ENCODE measurements around the gene MOB1B. TPM values are rescaled to one million over a fixed set of nuclear protein-coding genes. Genes with fewer than 3 reads are reported as not detected.

Gene MOB1B
- total and polyA plus RNA-seq, 2 of the 13 experiments (the other 11 are each of a cell fraction or from before 2014, with no cell fraction given): 3.9 to 4.0 TPM

DNA sequence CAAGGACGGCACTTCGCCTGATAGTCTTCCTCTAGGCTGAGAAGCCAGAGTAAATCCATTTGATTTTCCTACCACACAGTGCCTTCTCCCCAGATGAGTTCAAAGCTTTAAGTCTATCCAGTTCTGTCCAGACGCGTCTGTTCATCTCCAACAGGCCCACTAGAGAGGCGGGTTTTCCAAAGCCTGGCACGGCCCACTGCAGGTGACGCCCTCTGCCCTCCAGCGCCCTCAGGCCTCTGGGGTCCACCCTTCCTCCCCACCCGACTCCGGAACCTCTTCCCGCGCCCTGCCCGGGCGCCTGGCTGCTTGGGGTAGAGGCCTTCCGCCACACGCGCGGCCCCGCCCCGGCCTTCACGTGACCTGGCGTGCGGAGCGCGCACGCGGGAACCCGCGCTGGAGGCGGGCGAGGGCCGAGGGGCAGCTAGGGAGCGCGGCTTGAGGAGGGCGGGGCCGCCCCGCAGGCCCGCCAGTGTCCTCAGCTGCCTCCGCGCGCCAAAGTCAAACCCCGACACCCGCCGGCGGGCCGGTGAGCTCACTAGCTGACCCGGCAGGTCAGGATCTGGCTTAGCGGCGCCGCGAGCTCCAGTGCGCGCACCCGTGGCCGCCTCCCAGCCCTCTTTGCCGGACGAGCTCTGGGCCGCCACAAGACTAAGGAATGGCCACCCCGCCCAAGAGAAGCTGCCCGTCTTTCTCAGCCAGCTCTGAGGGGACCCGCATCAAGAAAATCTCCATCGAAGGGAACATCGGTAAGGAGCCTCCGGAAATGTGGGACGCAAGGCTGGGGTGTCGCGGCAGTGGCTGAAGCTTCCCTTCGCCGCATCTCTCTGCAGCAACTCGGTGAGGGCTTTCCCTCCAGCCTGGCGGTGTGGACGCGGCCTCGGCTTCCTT lies 91.3 kb downstream of the MOB1B start, which contains the start of gene DCK (continued):
- TF ChIP-seq ZNF747 (CRISPR knock-in tag; IDR thresholded peaks at IDR 0.05; ENCODE audit: borderline replicate concordance): no peak; the same call in 1 of the 2 replicates
- no peak for TF ChIP-seq HCFC1 (IDR thresholded peaks at IDR 0.05; ENCODE audit: low read depth, low read length)
- TF ChIP-seq TAF1 (CRISPR knock-in tag; IDR thresholded peaks at IDR 0.05): peak; percentile 76
- peak; percentile 91 for TF ChIP-seq YEATS4 (CRISPR knock-in tag; IDR thresholded peaks at IDR 0.05; ENCODE audit: borderline replicate concordance)
- TF ChIP-seq ARNT (IDR thresholded peaks at IDR 0.05): no peak
- no peak for TF ChIP-seq NR2F6 (IDR thresholded peaks at IDR 0.05)
- TF ChIP-seq NR2F6 (CRISPR knock-in tag; IDR thresholded peaks at IDR 0.05): peak; percentile 79
- TF ChIP-seq ZNF552 (CRISPR knock-in tag; IDR thresholded peaks at IDR 0.05; ENCODE audit: borderline replicate concordance): no peak
- TF ChIP-seq NR2F2 (IDR thresholded peaks at IDR 0.05; ENCODE audit: borderline replicate concordance, low read depth): no peak; the same call in 1 of the 2 replicates
- TF ChIP-seq, protein P1, sequence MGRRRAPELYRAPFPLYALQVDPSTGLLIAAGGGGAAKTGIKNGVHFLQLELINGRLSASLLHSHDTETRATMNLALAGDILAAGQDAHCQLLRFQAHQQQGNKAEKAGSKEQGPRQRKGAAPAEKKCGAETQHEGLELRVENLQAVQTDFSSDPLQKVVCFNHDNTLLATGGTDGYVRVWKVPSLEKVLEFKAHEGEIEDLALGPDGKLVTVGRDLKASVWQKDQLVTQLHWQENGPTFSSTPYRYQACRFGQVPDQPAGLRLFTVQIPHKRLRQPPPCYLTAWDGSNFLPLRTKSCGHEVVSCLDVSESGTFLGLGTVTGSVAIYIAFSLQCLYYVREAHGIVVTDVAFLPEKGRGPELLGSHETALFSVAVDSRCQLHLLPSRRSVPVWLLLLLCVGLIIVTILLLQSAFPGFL (CRISPR knock-in tag; IDR thresholded peaks at IDR 0.05): no peak
- 0 out of 2 replicates have a peak, but pooled peaks have one; percentile 16 for TF ChIP-seq ZBTB7A (CRISPR knock-in tag; IDR thresholded peaks at IDR 0.05)
- TF ChIP-seq, protein P2, sequence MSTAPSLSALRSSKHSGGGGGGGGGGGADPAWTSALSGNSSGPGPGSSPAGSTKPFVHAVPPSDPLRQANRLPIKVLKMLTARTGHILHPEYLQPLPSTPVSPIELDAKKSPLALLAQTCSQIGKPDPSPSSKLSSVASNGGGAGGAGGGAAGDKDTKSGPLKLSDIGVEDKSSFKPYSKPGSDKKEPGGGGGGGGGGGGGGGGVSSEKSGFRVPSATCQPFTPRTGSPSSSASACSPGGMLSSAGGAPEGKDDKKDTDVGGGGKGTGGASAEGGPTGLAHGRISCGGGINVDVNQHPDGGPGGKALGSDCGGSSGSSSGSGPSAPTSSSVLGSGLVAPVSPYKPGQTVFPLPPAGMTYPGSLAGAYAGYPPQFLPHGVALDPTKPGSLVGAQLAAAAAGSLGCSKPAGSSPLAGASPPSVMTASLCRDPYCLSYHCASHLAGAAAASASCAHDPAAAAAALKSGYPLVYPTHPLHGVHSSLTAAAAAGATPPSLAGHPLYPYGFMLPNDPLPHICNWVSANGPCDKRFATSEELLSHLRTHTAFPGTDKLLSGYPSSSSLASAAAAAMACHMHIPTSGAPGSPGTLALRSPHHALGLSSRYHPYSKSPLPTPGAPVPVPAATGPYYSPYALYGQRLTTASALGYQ (CRISPR knock-in tag; IDR thresholded peaks at IDR 0.05): no peak
- 0 out of 2 replicates have a peak, but pooled peaks have one; percentile 23 for TF ChIP-seq HMG20A (CRISPR knock-in tag; IDR thresholded peaks at IDR 0.05; ENCODE audit: borderline replicate concordance)
- TF ChIP-seq ZNF672 (CRISPR knock-in tag; IDR thresholded peaks at IDR 0.05): no peak
- TF ChIP-seq ZNF33A (CRISPR knock-in tag; IDR thresholded peaks at IDR 0.05; ENCODE audit: borderline replicate concordance): no peak
- TF ChIP-seq ZNF776 (CRISPR knock-in tag; IDR thresholded peaks at IDR 0.05): peak; percentile 73; the same call in 1 of the 2 replicates
- TF ChIP-seq ZNF12 (CRISPR knock-in tag; IDR thresholded peaks at IDR 0.05): no peak
- TF ChIP-seq ZNF790 (CRISPR knock-in tag; IDR thresholded peaks at IDR 0.05; ENCODE audit: borderline replicate concordance): 0 out of 2 replicates have a peak, but pooled peaks have one; percentile 40
- TF ChIP-seq ZFP1 (CRISPR knock-in tag; IDR thresholded peaks at IDR 0.05): no peak
- TF ChIP-seq PHF8 (CRISPR knock-in tag; IDR thresholded peaks at IDR 0.05): peak; percentile 76
- TF ChIP-seq NR1H2 (CRISPR knock-in tag; IDR thresholded peaks at IDR 0.05; ENCODE audit: borderline replicate concordance, low read depth): 0 out of 2 replicates have a peak, but pooled peaks have one; percentile 25
- TF ChIP-seq, protein P3, sequence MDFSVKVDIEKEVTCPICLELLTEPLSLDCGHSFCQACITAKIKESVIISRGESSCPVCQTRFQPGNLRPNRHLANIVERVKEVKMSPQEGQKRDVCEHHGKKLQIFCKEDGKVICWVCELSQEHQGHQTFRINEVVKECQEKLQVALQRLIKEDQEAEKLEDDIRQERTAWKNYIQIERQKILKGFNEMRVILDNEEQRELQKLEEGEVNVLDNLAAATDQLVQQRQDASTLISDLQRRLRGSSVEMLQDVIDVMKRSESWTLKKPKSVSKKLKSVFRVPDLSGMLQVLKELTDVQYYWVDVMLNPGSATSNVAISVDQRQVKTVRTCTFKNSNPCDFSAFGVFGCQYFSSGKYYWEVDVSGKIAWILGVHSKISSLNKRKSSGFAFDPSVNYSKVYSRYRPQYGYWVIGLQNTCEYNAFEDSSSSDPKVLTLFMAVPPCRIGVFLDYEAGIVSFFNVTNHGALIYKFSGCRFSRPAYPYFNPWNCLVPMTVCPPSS (IDR thresholded peaks at IDR 0.05): no peak
- TF ChIP-seq FOXK2 (IDR thresholded peaks at IDR 0.05): no peak
- TF ChIP-seq TBP (CRISPR knock-in tag; IDR thresholded peaks at IDR 0.05): no peak
- TF ChIP-seq ZNF382 (CRISPR knock-in tag; IDR thresholded peaks at IDR 0.05; ENCODE audit: borderline replicate concordance): no peak
- TF ChIP-seq PPARG (CRISPR knock-in tag; conservative IDR thresholded peaks at IDR 0.05): peak; percentile 53
- TF ChIP-seq ZNF674 (CRISPR knock-in tag; IDR thresholded peaks at IDR 0.05; ENCODE audit: low read depth): no peak
- TF ChIP-seq ARNT2 (CRISPR knock-in tag; IDR thresholded peaks at IDR 0.05; ENCODE audit: low read depth): no peak
- no peak for TF ChIP-seq MBNL3 (CRISPR knock-in tag; conservative IDR thresholded peaks at IDR 0.05)
